Tibial nerve (tissue), 4 donors: Measurements from ENCODE around the gene PSG3. TPM values are rescaled to one million over a fixed set of nuclear protein-coding genes. Genes with fewer than 3 reads are reported as not detected.
"Not testable (repeated sequence)": the region's sequence is repeated elsewhere in the genome, so short reads cannot be mapped to it uniquely, and the experiment has no call there.

Experiments used
- DNase-seq, 2 donors: peaks; one replicate each; pipeline ENCODE4 v3.0.0-alpha.2; 2019; ENCODE audit warnings: low spot score in 2 of 2
- H3K27ac ChIP-seq, 4 donors: fragments of 200-600 bp; sonication (generic) in 3 of 4; one replicate each; pipeline ENCODE4 v1.5.1; 2017 to 2019; ENCODE audit warnings: mild to moderate bottlenecking in 1 of 4
- H3K27me3 ChIP-seq, 2 donors: fragments of 200-600 bp; sonication (generic) in 1 of 2; one replicate each; pipeline versions ENCODE4 v1.5.1 to v1.6.0; 2017 to 2019
- H3K36me3 ChIP-seq, 3 donors: fragments of 200-600 bp; sonication (generic); one replicate each; pipeline ENCODE4 v1.5.1; 2018 to 2019
- H3K4me1 ChIP-seq, 4 donors: fragments of 200-600 bp; sonication (generic) in 3 of 4; one replicate each; pipeline ENCODE4 v1.5.1; 2017 to 2019
- H3K4me3 ChIP-seq, 4 donors: fragments of 200-600 bp; sonication (generic) in 3 of 4; one replicate each; pipeline ENCODE4 v1.5.1; 2017 to 2019; ENCODE audit warnings: mild to moderate bottlenecking in 1 of 4, moderate library complexity in 1 of 4
- H3K9me3 ChIP-seq, 4 donors: fragments of 200-600 bp; sonication (generic) in 3 of 4; one replicate each; pipeline ENCODE4 v1.5.1; 2017 to 2019
- CTCF ChIP-seq, 5 experiments: fragments of 200-600 bp in 3 of 5; fragments of 450-650 bp in 2 of 5; sonication (generic) in 3 of 5; IDR thresholded peaks; one replicate each; pipeline ENCODE4 v1.5.1; 2016 to 2019; ENCODE audit warnings: antibody characterized with exemption in 5 of 5, mild to moderate bottlenecking in 3 of 5, moderate library complexity in 2 of 5
- EP300 ChIP-seq, 2 donors: sonication (generic); formaldehyde crosslinking; IDR thresholded peaks; one replicate each; pipeline ENCODE4 v1.6.1; 2017; ENCODE audit warnings: antibody characterized with exemption in 2 of 2, mild to moderate bottlenecking in 1 of 2
- POLR2A ChIP-seq, 2 donors: fragments of 450-650 bp; IDR thresholded peaks; one replicate each; pipeline ENCODE4 v1.6.1; 2017; ENCODE audit warnings: antibody characterized with exemption in 2 of 2, mild to moderate bottlenecking in 2 of 2, moderate library complexity in 2 of 2
- WGBS, 2 donors: methylation state at CpG; one replicate each; pipeline ENCODE4 v1.1.5; 2018; 5-methylcytosine and 5-hydroxymethylcytosine counted together
- total RNA-seq, 4 donors: library from RNA; depleted of rRNA; stranded (reverse); fragments of >200 nt; gene quantifications; one replicate each; pipeline ENCODE4 v1.1.0, GENCODE V29; 2016

The PSG3 gene
- total RNA-seq, 4 donors from 2014 or later, result not detected

DNA sequence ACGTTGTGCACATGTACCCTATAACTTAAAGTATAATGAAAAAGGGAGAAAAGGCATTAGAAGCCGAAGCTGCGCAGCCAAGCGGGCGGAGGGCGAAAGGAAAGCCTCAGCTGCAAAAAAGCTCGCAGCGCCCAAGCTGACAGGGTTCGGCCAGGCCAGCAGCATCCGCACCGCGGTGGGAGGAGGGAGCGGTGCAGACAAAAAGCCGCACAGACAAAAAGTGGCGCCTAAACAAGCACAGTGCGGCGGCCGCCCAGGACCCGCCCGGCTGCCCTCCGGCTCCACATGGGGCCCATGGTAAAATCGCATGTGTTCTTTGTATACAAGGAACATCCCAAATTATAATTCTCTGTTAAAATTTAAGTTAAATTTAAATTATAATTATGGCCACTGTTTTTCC, 42.4 kb downstream of the PSG3 start:
- no peaks in the 10 kb centered on the region for H3K36me3 ChIP-seq
- WGBS, 2 donors, result 24 to 31% methylated on average over 22 of the region's 22 CpGs
- no peak overlapping the region for H3K4me3 ChIP-seq
- H3K9me3 ChIP-seq, result peaks cover 0 to 9% (median 0%) of the 10 kb centered on the region in 4 donors
- TF ChIP-seq EP300 (IDR thresholded peaks at IDR 0.05), result no peak
- no peak for TF ChIP-seq POLR2A (IDR thresholded peaks at IDR 0.05)
- TF ChIP-seq CTCF (IDR thresholded peaks at IDR 0.05), result no peak
- no peak for DNase-seq
- no peak overlapping the region for H3K27ac ChIP-seq
- H3K27me3 ChIP-seq, result no peaks in the 10 kb centered on the region
- no peaks in the 10 kb centered on the region for H3K4me1 ChIP-seq

- H3K9me3 ChIP-seq, result peaks cover 0 to 9% (median 0%) of the 10 kb centered on the region in 4 donors
- TF ChIP-seq POLR2A (IDR thresholded peaks at IDR 0.05), result no peak
- no peak for TF ChIP-seq EP300 (IDR thresholded peaks at IDR 0.05)
- TF ChIP-seq CTCF (IDR thresholded peaks at IDR 0.05), result no peak
- DNase-seq, result no peak
- no peaks in the 10 kb centered on the region for H3K27me3 ChIP-seq
- WGBS, 2 donors, result 78 to 81% methylated on average over 12 of the region's 12 CpGs
- H3K4me3 ChIP-seq, result no peak overlapping the region
- no peak overlapping the region for H3K27ac ChIP-seq
- no peaks in the 10 kb centered on the region for H3K36me3 ChIP-seq
- H3K4me1 ChIP-seq, result no peaks in the 10 kb centered on the region
Observed at GRCh38 chr19:42695811-42696503, 44.3 kb downstream of the PSG3 start.

GRCh38 chr19:42693760-42694350, 46.4 kb downstream of the PSG3 start:
- no peaks in the 10 kb centered on the region for H3K27me3 ChIP-seq
- H3K4me3 ChIP-seq, result no peak overlapping the region
- 23 to 25% methylated on average over 5 of the region's 5 CpGs for WGBS, 2 donors
- peaks cover 0 to 9% (median 0%) of the 10 kb centered on the region in 4 donors for H3K9me3 ChIP-seq
- H3K27ac ChIP-seq, result no peak overlapping the region
- H3K36me3 ChIP-seq, result no peaks in the 10 kb centered on the region
- H3K4me1 ChIP-seq, result no peaks in the 10 kb centered on the region
- no peak for TF ChIP-seq CTCF (IDR thresholded peaks at IDR 0.05)
- TF ChIP-seq POLR2A (IDR thresholded peaks at IDR 0.05), result no peak
- TF ChIP-seq EP300 (IDR thresholded peaks at IDR 0.05), result no peak
- no peak for DNase-seq

- Histone ChIP-seq H3K27me3 (no peaks in the 10 kb centered on the region), H3K36me3 (no peaks in the 10 kb centered on the region), H3K4me1 (no peaks in the 10 kb centered on the region), H3K4me3 (no peak overlapping the region), H3K9me3 (peaks cover 0 to 51% (median 5%) of the 10 kb centered on the region in 4 donors), H3K27ac (no peak overlapping the region)
- TF ChIP-seq EP300 (IDR thresholded peaks at IDR 0.05) (no peak), CTCF (IDR thresholded peaks at IDR 0.05) (peak in 1 of 5 experiments; percentile 14)
- WGBS, 2 donors, result 61 to 89% methylated on average over 2 of the region's 2 CpGs
- peak in 1 of 2 donors; percentile 25 for DNase-seq
Observed at GRCh38 chr19:42683917-42684513, 56.3 kb downstream of the PSG3 start.

DNA sequence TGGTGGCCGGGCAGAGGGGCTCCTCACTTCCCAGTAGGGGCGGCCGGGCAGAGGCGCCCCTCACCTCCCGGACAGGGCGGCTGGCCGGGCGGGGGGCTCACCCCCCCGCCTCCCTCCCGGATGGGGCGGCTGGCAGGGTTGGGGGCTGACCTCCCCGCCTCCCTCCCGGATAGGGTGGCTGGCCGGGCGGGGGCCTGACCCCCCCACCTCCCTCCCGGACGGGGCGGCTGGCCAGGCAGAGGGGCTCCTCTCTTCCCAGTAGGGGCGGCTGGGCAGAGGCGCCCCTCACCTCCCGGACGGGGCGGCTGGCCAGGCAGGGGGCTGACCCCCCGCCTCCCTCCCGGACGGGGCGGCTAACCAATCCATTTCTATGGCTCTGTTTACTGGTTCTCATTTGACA, 64.0 kb downstream of the PSG3 start:
- not testable (repeated sequence) for H3K4me3 ChIP-seq, H3K4me1 ChIP-seq, DNase-seq, H3K36me3 ChIP-seq, H3K27me3 ChIP-seq, H3K27ac ChIP-seq
- peaks cover 0 to 25% (median 0%) of the 10 kb centered on the region in 4 donors for H3K9me3 ChIP-seq
- 93 to 94% methylated on average over 9 to 11 of the region's 27 CpGs for WGBS, 2 donors

DNA sequence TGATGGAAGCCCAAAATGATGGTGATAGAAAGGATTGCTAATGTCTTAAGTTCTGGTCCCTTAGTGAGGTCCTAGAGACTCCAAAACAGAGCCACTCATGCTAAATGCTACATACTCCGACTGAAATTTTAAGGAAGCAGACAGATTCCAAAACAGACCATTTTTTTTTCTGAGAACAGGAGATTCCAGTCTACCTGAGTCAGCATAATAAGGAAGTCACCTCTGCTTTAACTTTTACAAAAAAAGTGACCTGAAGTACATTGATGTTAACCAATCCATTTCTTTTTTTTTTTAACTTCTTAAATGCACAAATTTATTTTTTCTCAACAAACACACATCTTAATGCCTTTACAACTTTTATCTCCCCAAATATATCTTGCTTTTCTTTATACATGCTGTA, 65.7 kb downstream of the PSG3 start:
- 69 to 76% methylated on average over 1 of the region's 1 CpG for WGBS, 2 donors
- not testable (repeated sequence) for H3K4me1 ChIP-seq

More for the DNA sequence above, 65.7 kb downstream of the PSG3 start:
- H3K9me3 ChIP-seq, result peaks cover 0 to 25% (median 0%) of the 10 kb centered on the region in 4 donors
- DNase-seq, H3K27me3 ChIP-seq, H3K36me3 ChIP-seq, H3K27ac ChIP-seq, H3K4me3 ChIP-seq: not testable (repeated sequence)
